NCI-H748 (cell line): ENCODE results near the gene C9orf85.
A peak's percentile ranks its signal among the peaks of the same experiment; 100 is the strongest.
"Not testable (repeated sequence)": the region's sequence is repeated elsewhere in the genome, so short reads cannot be mapped to it uniquely, and the experiment has no call there.

Experiments
- DNase-seq: peaks from one replicate; lab custom pipeline; 2025; ENCODE audit not compliant: unreplicated experiment; lab: John Stamatoyannopoulos, UW

The C9orf85 gene, protein sequence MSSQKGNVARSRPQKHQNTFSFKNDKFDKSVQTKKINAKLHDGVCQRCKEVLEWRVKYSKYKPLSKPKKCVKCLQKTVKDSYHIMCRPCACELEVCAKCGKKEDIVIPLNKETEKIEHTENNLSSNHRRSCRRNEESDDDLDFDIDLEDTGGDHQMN

DNA sequence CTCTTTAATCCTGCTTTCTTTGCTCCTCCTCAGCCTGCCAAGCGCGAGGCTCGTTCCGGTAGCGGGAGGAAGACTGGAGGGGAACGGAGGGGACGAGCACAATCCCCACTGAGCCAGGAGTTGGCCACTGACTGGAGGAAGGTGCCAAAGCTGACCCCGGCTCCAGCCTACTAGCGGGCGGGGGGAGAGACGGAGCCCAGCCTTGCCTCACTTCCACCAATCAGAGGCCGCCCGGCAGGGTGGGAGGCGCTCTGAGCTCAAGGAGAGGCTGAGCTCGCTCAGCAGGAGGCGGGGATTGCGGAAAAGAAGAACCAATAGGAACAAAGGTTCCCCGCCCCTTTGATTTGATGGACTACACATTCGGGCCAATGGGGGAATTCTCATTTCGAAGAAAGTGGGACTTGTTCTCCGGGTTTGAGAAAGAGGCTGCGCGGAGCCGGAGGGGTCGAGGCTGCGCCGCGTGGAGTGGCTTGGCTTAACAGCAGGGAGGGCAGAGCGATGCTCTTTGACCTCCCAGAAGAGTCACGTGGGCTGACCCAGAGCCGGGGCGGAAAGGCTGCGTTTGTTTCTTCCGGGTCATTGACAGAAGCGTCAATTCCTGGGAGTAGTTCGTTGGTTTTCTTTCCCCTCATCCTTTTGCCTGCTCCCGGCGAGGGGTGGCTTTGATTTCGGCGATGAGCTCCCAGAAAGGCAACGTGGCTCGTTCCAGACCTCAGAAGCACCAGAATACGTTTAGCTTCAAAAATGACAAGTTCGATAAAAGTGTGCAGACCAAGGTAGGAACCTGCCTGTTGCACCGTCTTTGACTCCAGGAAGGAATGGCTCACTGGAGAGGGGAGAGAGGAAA, at the start of gene C9orf85, which contains the start of gene ABHD17B:
Gene C9orf85, plus strand, starts transcription at position 579 of the 847 bp plus-strand sequence. Its CDS starts 96 bp downstream, at position 675.
Gene ABHD17B, minus strand, starts transcription at position 133 of the 847 bp plus-strand sequence. CDS start 36,113 bp downstream, outside the sequence.
- peak; percentile 100 for DNase-seq

DNA sequence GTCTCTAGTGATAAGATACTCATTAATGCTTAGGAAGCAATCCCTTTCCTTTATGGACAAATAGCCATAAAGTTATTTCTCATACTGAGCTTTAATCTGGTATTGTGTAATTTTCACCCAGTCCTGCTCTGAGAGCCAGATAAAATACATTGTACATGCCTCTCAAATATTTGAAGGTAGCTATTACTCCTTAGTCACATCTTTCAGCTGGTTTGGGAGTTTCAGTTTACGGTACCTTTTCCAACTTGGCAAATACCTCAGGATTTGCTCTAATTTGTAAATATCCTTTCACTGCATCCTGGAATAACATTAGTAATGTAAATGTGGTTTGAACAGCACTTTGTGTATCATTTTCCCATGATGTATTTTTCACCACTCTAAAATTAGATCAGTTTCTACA, 47.8 kb upstream of the C9orf85 start:
- DNase-seq, result no peak

DNA sequence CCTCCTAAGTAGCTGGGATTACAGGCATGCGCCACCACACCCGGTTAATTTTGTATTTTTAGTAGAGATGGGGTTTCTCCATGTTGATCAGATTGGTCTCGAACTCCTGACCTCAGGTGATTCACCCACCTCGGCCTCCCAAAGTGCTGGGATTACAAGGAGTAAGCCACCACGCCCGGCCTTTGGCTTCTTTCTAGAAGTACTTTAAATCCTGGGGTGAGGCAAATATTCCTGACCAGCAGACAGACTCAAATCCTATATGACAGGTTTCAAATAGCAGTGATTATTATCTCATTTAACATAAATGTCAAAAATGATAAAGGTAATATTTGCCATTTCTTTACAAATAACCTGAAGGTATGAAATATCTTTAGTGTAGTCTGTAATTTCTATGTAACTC, 36.1 kb upstream of the C9orf85 start:
- no peak for DNase-seq

DNA sequence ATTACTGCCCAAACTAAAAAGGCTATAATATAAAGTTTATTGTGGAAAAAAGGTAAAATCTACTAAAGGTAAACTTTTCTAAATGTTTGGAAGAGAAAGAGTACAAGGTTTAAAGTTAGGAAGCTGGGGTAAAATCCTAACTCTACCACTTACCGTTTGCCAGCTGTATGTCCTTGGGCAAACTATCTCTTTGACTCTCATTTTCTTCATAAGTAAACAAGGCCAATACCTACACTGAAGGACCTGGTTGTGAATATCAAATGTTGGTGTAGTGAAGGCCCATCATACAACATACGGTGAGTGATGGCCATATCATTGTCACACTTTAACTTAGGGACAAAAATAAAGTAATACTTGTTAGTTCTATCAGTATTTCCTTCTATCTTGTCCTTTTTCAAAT, 35.3 kb upstream of the C9orf85 start:
- no peak for DNase-seq

DNA sequence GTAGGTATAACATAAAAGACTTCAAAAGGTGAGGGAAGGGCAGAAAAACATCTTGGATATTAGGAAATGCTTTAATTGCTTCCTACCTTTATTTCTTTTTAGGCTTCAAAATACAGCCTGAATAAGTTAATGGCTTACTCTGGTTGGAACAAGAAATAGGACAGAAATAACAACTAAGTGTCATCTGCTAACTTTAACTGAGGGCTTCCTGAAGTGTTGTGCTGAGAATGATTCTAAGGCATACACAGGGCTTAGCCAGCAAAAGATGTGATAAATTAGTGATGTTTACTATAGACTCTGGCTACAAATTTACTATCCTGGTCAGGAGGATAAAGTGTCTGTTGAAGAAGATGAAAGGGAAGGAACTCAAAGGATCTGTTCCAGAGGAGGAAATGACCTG, 34.6 kb upstream of the C9orf85 start:
- no peak for DNase-seq

DNA sequence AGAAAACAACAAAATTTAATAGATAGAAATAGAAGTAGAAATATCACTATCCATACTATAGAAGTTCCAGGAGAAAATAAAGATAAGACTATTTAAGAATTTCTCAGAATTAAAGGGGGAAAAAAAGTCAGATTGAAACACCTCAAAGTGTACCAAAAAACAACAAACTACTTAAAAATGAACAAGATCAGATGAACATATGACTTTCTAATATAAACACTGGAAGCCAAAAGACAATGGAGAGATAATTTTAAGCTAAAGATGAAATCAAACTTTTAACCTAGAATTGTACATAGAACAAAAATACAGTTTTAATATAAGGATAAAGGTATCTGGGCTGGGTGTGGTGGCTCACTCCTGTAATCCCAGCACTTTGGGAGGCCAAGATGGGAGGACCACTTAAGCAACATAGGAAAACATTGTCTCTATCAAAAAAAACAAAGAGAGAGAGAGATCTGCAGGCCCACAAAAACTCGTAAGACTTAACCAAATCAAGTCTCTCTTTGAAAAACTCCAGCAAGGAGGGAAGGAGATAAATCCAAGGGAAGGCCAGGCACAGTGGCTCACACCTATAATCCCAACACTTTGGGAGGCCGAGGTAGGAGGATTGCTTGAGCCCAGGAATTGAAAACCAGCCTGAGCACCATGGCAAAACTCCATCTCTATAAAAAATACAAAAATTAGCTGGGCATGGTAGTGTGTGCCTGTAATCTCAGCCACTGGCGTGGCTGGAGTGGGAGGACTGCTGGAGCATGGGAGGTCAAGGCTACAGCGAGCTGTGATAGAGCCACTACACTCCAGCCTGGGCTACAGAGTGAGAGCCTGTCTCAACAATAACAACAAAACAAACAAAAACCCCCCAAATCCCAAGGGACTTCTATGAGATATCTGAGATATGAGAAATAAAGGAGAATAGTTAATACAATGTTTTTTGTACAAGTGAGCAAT, 32.8 kb upstream of the C9orf85 start:
- no peak for DNase-seq

DNA sequence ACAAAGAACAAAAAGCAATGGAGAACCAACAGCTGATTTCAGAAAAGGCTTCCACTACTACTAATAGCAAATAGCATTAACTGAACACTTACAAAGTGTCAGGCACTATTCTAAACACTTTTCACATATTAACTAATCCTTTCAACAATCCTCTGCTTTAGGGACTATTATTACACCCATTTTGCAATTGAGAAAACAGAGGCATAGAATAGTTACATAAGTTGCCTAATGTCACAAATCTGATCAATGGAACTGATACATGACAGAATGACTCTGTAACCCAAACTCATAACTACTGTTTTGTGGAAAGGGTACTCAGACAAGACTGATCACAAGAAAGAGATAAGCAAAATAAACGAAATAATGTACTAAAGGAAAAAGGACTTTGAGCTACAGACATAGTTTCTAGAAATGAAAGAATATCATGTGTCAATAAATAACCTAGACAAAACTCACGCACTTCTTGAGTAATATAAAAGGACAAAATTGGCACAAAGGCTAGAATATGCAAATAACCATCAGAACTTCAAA, 31.7 kb upstream of the C9orf85 start:
- DNase-seq, result no peak

DNA sequence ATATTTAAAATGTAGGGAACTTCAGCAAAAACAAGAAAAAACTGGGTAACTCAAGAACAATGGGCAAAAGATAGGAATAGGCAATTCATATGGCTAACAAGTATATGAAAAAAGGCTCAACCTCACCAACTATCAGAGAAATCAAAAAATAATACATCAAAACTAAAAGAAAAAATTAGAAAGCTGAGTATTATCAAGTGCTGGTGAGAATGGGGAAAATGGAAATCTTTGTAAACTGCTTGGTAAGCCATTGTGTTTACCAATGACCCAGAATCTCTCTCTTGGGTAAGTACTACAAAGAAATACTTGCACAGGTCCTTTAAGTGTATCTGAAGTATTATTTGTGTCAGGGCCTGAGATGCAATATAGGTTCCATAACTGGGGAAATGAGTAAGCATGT, 27.4 kb upstream of the C9orf85 start:
- DNase-seq, result no peak

DNA sequence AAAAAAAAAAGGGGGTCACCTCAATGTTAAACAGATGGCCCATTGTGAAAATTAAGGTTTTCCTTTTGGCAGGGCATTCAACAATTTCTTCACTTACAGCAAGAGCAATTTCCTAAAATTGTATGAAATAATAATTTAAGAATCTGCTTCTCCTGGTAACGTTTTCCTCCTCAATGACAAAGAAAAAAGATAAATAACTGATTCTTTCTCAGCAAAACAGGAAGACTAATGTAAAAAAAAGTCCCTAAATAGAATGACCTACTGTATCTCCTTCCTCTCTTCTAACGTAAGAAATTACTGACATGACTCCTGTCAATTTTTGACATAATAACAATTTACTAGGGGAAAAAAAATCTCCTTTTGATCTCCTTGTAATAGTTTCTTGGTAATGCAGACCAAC, 26.0 kb upstream of the C9orf85 start:
- no peak for DNase-seq

DNA sequence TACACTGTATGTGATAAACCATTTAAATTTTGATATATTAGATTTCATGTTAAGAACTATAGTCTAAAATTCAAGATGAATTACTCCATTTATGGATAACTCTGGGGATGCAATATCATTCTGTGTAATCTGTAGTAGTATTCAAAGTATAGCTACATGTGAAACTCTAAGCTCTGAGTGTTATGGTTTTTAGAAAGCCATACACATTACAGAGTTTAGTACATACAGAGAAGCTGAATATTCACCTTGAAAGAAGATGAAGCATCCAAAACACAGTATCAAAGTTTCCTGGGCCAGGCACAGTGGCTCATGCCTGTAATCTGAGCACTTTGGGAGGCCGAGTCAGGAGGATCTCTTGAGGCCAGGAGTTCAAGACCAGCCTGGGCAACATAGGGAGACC, 25.4 kb upstream of the C9orf85 start:
- DNase-seq, result no peak

DNA sequence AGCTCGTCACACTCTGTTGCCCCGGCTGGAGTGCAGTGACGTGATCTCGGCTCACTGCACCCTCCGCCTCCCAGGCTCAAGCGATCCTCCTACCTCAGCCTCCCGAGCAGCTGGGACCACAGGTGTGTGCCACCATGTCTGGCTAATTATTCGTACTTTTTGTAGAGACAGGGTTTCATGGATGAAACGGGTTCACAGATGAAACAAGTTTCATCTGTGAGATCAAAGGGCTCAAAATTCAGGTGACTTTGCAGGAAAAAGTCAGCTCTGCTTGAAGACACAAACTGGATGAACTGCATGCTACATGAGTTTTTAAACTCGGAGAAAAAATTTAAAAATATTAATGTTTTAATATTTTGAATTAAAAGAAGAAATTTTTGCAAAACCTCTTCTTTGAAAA, 24.9 kb upstream of the C9orf85 start:
- no peak for DNase-seq

DNA sequence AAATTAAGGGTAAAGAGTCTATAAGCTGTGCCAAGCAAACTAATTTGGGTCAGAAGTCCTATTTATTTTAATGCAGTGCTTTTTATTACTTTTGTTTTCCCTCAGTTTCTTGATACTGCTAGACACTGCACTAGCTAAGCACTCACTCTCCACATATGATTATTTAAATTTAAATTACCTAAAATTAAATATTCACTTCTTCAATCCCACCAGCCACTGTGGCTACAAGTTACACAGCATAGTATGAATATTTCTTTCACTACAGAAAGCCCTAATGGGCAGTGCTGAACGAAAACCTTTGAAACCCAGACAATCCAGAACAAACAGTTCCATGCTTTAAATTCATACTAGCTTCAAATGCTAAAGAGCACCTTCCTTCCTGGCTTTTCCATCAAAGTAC, 24.1 kb upstream of the C9orf85 start:
- DNase-seq, result no peak

DNA sequence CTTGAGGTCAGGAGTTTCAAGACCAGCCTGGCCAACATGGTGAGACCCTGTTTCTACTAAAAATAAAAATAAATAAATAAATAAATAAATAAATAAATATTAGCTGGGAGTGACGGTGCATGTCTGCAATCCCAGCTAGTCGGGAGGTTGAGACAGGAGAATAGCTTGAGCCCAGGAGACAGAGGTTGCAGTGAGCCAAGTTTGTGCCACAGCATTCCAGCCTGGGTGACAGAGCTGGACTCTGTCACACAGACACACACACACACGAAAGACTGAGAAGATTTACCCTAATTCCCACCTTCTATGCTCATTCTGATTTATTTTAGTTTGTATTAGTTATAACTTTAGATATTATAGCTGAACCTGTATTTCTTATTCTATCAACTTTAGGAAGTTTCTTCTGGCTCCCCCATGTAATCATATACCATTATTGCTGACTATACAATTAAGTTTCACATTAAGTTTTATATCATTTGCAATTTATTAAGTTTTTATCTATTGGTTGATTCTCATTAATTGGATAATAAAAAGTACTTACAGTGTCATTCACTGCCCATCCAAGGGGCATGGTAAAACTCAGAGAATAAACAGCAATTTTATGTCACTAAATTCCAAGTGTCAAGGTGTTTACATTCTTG, 21.3 kb upstream of the C9orf85 start:
- no peak for DNase-seq

DNA sequence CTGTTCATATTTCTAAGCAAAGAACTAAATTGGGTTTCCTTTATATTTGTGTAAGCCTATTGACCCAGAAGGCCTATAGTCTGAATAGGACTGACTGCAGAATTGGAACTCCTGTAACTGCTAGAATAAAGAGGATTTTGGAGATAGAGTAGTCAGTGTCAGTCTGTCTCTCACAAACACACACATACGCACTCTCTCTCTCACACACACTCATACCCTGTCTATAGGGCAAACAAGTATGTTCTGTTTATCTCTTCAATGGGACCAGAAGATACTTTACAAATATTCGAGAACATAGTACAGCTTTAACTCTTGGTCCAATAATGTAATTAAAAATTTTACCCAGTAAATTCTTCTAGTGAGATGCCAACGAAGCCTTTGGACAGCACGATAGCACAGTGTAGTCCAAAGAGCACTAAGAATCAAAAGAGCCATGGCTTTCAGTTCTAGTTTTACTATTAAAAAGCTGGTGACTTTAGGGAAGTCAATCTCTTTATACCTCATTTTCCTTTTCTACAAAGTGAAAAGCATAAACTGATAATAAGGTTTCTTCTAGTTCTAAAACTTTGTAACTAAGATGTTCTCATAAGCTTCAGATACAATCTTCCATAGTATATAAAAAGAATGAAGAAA, 19.8 kb upstream of the C9orf85 start:
- no peak for DNase-seq

DNA sequence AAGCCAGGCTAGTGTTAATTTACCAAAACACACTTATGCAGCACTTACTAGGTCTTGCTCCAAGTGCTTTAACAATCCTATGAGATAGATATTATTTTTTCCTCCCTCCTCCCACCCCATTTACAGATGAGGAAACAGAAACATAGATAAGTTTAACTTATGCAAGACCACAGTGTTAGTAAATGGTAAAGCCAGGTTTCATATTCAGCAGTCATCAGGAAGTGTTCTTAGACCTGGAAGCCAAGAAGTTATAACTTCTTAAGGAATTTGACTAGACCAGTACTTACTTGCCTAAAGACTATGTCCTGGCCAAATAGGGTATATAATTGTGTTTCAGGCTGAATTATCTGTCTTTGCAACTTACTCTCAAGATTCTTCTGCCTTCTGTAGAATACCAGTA, 16.3 kb upstream of the C9orf85 start:
- DNase-seq, result no peak

DNA sequence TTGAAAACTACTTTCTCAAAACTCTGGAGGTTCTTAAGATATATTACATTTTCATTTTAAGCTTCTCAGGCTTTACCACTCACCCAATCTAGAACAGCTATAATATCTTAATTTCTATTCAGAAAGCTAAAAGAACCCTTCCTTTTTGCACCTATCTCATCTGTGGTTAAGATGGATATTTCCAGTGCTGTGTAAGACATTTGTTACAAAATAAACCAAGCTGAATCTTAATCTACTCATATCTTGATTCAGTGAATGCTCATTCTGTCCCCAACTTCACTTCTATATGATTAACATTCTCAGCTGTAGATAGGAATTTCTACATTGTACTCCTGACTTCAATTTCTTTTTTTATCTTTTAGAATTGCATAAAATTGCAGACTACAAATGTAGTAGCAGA, 15.5 kb upstream of the C9orf85 start:
- no peak for DNase-seq

DNA sequence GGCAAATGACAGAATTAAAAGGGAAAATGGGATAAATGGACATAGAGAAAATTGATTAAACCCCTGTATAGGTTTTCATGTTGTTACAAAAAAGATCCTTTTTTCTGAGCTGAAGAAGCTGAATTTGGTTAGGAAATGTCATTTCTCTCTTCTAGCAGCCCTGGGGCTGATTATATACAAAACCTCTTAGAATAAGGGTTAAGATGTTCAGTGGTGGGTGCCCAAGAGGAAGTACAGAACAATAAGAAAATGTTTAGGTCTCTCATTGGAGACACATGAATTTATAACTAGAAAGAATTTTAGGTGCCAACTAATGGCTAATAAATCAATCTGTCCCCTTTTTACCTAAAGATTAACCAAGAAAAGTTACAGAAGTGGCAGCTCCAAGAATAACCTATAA, 14.7 kb upstream of the C9orf85 start:
- DNase-seq, result no peak

DNA sequence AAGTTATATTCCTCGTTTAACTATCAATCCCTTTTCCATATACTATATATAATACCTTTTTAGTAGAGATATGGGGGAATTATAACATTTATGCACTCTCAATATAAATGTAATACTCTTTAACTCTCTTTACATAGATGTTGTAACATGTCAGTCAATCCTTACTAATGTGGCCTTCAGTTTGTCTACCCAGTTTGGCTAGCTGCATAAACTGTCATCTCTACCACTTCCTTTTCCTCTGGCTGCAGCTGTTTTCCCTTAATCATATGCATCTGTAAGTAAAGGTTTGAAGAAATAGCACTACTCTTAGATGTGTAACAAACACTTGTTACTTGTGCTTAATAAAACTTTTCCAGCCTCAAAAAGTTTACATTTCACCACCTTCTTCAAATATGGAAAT, 13.9 kb upstream of the C9orf85 start:
- DNase-seq, result no peak

DNA sequence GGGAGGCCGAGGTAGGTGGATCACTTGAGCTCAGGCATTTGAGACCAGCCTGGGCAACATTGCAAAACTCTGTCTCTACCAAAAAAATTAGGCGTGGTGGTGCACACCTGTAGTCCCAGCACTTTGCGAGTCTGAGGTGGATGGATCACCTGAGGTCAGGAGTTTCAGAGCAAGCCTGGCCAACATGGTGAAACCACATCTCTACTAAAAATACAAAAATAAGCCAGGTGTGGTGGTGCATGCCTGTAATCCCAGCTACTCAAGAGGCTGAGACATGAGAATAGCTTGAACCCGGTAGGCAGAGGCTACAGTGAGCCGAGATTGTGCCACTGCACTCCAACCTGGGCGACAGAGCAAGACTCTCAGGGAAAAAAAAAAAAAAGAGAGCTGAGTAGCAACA, 12.7 kb upstream of the C9orf85 start:
- DNase-seq, result not testable (repeated sequence)
